T-cell (primary cell): ENCODE data around the gene RIPK3. TPM values are rescaled to one million over a fixed set of nuclear protein-coding genes. Genes with fewer than 3 reads are reported as not detected.

Experiments used
- ATAC-seq, 4 experiments: fragments of 200-7000 bp in 3 of 4; fragments of 150-1000 bp in 1 of 4; cut with Tn5 transposase; replicated peaks in 1 of 4; 1 replicate in 3 of 4; 2 replicates in 1 of 4; pipeline ENCODE4 v1.10.0; 2021; ENCODE audit warnings: moderate library complexity in 3 of 4, mild to moderate bottlenecking in 2 of 4, moderate number of reproducible peaks in 1 of 4
- CTCF ChIA-PET, 2 donors: fragments of 300-600 bp; sonication (Branson Sonifier 250); formaldehyde crosslinking; loops; one replicate each; lab custom pipeline; 2022; ENCODE audit warnings: antibody characterized with exemption in 2 of 2; lab: Charles Lee
- POLR2A ChIA-PET, 2 donors: fragments of 300-600 bp; sonication (Branson Sonifier 250); formaldehyde crosslinking; loops; one replicate each; lab custom pipeline; 2022; ENCODE audit warnings: antibody characterized with exemption in 2 of 2; lab: Charles Lee
- DNase-seq, 35 experiments: peaks; one replicate each; pipeline versions ENCODE4 v3.0.0 to v3.0.0-alpha.2; 2013 to 2023
- H3K27ac ChIP-seq: one replicate; pipeline ENCODE4 v1.5.1; 2013; ENCODE audit warnings: low read length
- H3K27me3 ChIP-seq, 2 experiments: replicated peaks in 1 of 2; 1 replicate in 1 of 2; 2 replicates in 1 of 2; pipeline versions ENCODE4 v1.6.1 to v1.7.0; 2013; ENCODE audit warnings: low read length in 1 of 2, mixed read lengths in 1 of 2; ENCODE audit not compliant: control insufficient read depth in 2 of 2, insufficient read depth in 2 of 2; ENCODE audit errors: extremely low read depth in 1 of 2
- H3K36me3 ChIP-seq, 2 donors: 1 replicate in 1 of 2; 2 replicates in 1 of 2; pipeline versions ENCODE4 v1.6.1 to v1.7.0; 2013; ENCODE audit warnings: low read length in 1 of 2; ENCODE audit not compliant: control insufficient read depth in 2 of 2, insufficient read depth in 1 of 2; ENCODE audit errors: extremely low read depth in 1 of 2
- H3K4me1 ChIP-seq, 2 experiments: 1 replicate in 1 of 2; 2 replicates in 1 of 2; pipeline versions ENCODE4 v1.6.1 to v1.7.0; 2013; ENCODE audit warnings: low read length in 2 of 2, mixed read lengths in 1 of 2; ENCODE audit not compliant: insufficient read depth in 2 of 2, control insufficient read depth in 1 of 2; ENCODE audit errors: extremely low read depth in 1 of 2
- H3K4me3 ChIP-seq, 2 donors: 1 replicate in 1 of 2; 2 replicates in 1 of 2; pipeline versions ENCODE4 v1.5.1 to v1.7.0; 2013; ENCODE audit warnings: mild to moderate bottlenecking in 2 of 2, low read length in 1 of 2, moderate library complexity in 1 of 2; ENCODE audit not compliant: control insufficient read depth in 1 of 2; ENCODE audit errors: extremely low read depth in 1 of 2
- H3K9me3 ChIP-seq: 2 replicates; pipeline ENCODE4 v1.7.0; 2013
- H3K27ac Mint-ChIP-seq, 2 donors: one replicate each; pipeline ENCODE4 v1.8.0; 2020 to 2021; ENCODE audit warnings: mild to moderate bottlenecking in 2 of 2, mixed read lengths in 2 of 2
- H3K27me3 Mint-ChIP-seq, 2 donors: one replicate each; pipeline ENCODE4 v1.8.0; 2021 to 2022; ENCODE audit warnings: mixed read lengths in 2 of 2
- H3K36me3 Mint-ChIP-seq: one replicate; pipeline ENCODE4 v1.8.0; 2021; ENCODE audit warnings: mixed read lengths
- H3K4me1 Mint-ChIP-seq, 3 donors: one replicate each; pipeline ENCODE4 v1.8.0; 2020 to 2022; ENCODE audit warnings: mixed read lengths in 3 of 3, mild to moderate bottlenecking in 1 of 3
- H3K4me3 Mint-ChIP-seq, 3 donors: one replicate each; pipeline ENCODE4 v1.8.0; 2020 to 2022; ENCODE audit warnings: mild to moderate bottlenecking in 3 of 3, mixed read lengths in 3 of 3, moderate library complexity in 3 of 3
- H3K9me3 Mint-ChIP-seq, 3 donors: one replicate each; pipeline ENCODE4 v1.8.0; 2020 to 2022; ENCODE audit warnings: mixed read lengths in 3 of 3
- WGBS: methylation state at CpG from one replicate; pipeline ENCODE4 v1.1.5; 2013; ENCODE audit warnings: missing lambda C conversion rate; ENCODE audit not compliant: insufficient coverage; 5-methylcytosine and 5-hydroxymethylcytosine counted together
- total RNA-seq, 35 experiments: library from RNA in 6 of 35; stranded (reverse) in 6 of 35; fragments of 120-200 nt in 1 of 35; gene quantifications; one replicate each; pipeline versions ENCODE4 v1.2.1 to v1.2.4 and lab custom pipeline; 2013 to 2026

Gene RIPK3
- total RNA-seq, 5 donors from 2014 or later (not counting 1 experiment from before 2014, with no cell fraction given) = 26.2 to 68.3 (median 59.2) TPM

DNA sequence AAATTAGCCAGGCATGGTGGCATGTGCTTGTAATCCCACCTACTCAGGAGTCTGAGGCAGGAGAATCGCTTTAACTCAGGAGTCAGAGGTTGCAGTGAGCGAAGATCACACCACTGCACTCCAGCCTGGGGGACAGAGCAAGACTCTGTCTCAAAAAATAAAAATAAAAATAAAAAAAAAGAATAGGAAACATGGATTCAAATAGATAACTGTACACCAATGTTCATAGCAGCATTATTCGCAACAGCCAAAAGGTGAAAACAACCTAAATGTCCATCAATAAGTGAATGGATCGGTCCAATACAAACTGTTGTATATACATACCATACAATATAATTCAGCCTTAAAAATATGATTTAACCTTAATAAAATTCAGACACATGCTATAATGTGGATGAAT lies 3.1 kb upstream of the RIPK3 start:
- WGBS = no CpG with 5 or more reads among the region's 4 CpGs
- Histone ChIP-seq H3K27me3 (peaks cover 0 to 24% of the 10 kb centered on the region in 2 experiments), H3K4me3 (no peak overlapping the region), H3K27ac (no peak overlapping the region), H3K9me3 (no peaks in the 10 kb centered on the region), H3K4me1 (peaks cover 6 to 18% of the 10 kb centered on the region in 2 experiments), H3K36me3 (peaks cover 0 to 6% of the 10 kb centered on the region in 2 donors)
- no peaks in the 10 kb centered on the region for H3K9me3 Mint-ChIP-seq
- DNase-seq = no peak
- H3K4me3 Mint-ChIP-seq = no peak overlapping the region
- no peak overlapping the region for H3K27ac Mint-ChIP-seq
- ChIA-PET CTCF (no interaction called here), POLR2A (no interaction called here)
- no peak for ATAC-seq
- H3K36me3 Mint-ChIP-seq = peaks cover 7% of the 10 kb centered on the region
- peaks cover 19 to 24% (median 21%) of the 10 kb centered on the region in 3 donors for H3K4me1 Mint-ChIP-seq
- peaks cover 20 to 27% of the 10 kb centered on the region in 2 donors for H3K27me3 Mint-ChIP-seq

- no peak overlapping the region for H3K27ac ChIP-seq
- DNase-seq = no peak
- Mint-ChIP-seq H3K4me1 (peaks cover 21 to 36% (median 24%) of the 10 kb centered on the region in 3 donors), H3K9me3 (no peaks in the 10 kb centered on the region), H3K27me3 (peaks cover 16 to 17% of the 10 kb centered on the region in 2 donors), H3K27ac (no peak overlapping the region), H3K4me3 (peak overlapping the region in 1 of 3 donors; percentile 84), H3K36me3 (peaks cover 28% of the 10 kb centered on the region)
- peaks cover 0 to 20% of the 10 kb centered on the region in 2 experiments for H3K27me3 ChIP-seq
- no peak for ATAC-seq
- no CpG with 5 or more reads among the region's 1 CpG for WGBS
- H3K36me3 ChIP-seq = peaks cover 16 to 26% of the 10 kb centered on the region in 2 donors
- H3K9me3 ChIP-seq = no peaks in the 10 kb centered on the region
- H3K4me3 ChIP-seq = no peak overlapping the region
- ChIA-PET POLR2A (interaction anchor here in 1 of 2 donors (0.6 kb wide), 1 partner anchor 112 kb away, joined by 8 read pairs; no protein-coding TSS in a partner anchor), CTCF (interaction anchor here (0.5 to 1.6 kb wide), 6 partner anchors 33 to 862 kb away, joined by 3 to 11 read pairs (median 4); partner anchors contain the start of genes CIDEB (in 1 of the 2) and TINF2 (in 1 of the 2))
- peaks cover 6 to 18% of the 10 kb centered on the region in 2 experiments for H3K4me1 ChIP-seq
Observed at GRCh38 chr14:24340606-24341005, 815 bp upstream of the RIPK3 start.

GRCh38 chr14:24338843-24339242 lies 948 bp downstream of the RIPK3 start:
- DNase-seq (no peak), ATAC-seq (no peak)
- peaks cover 3 to 24% of the 10 kb centered on the region in 2 experiments for H3K27me3 ChIP-seq
- no peak overlapping the region for H3K27ac Mint-ChIP-seq
- H3K4me1 Mint-ChIP-seq = peaks cover 29 to 49% (median 35%) of the 10 kb centered on the region in 3 donors
- H3K36me3 Mint-ChIP-seq = peaks cover 31% of the 10 kb centered on the region
- H3K4me3 Mint-ChIP-seq = peak overlapping the region; percentile 84 to 96 (median 93)
- H3K4me1 ChIP-seq = peaks cover 10 to 34% of the 10 kb centered on the region in 2 experiments
- H3K9me3 Mint-ChIP-seq = no peaks in the 10 kb centered on the region
- ChIA-PET POLR2A (no interaction called here), CTCF (interaction anchor here in 1 of 2 donors (1.5 kb wide), 1 partner anchor 93 kb away, joined by 3 read pairs; no protein-coding TSS in a partner anchor)
- H3K36me3 ChIP-seq = peaks cover 16 to 26% of the 10 kb centered on the region in 2 donors
- H3K27me3 Mint-ChIP-seq = peaks cover 15 to 17% of the 10 kb centered on the region in 2 donors
- H3K4me3 ChIP-seq = peak overlapping the region; percentile 68 to 77
- no peak overlapping the region for H3K27ac ChIP-seq
- H3K9me3 ChIP-seq = no peaks in the 10 kb centered on the region
- 94% methylated on average over 14 of the region's 14 CpGs for WGBS

DNA sequence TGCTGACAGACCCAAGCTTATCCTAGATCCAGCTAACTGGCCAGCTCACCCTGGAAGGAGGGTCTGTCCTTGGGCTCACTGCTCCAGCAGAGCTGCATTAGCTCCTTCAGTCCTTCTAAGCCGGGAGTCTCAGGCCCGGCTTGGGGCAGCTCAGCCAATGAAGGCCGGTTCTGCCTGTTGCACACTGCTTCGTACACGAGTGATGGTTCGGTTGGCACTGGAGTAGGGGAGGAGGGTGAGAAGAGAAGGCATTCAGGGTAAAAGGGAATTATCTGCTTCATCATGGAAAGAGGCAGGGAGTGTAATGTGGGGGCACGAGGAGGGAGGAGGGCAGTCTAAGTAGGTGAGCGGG lies 2.0 kb downstream of the RIPK3 start:
- Mint-ChIP-seq H3K4me3 (peak overlapping the region; percentile 67 to 96 (median 84)), H3K36me3 (peaks cover 31% of the 10 kb centered on the region), H3K27me3 (peaks cover 10 to 24% of the 10 kb centered on the region in 2 donors), H3K4me1 (peaks cover 37 to 59% (median 41%) of the 10 kb centered on the region in 3 donors), H3K9me3 (no peaks in the 10 kb centered on the region), H3K27ac (peak overlapping the region in 1 of 2 donors; percentile 4)
- no peak for ATAC-seq
- Histone ChIP-seq H3K4me3 (no peak overlapping the region), H3K27ac (no peak overlapping the region), H3K9me3 (no peaks in the 10 kb centered on the region), H3K36me3 (peaks cover 16 to 26% of the 10 kb centered on the region in 2 donors), H3K27me3 (peaks cover 7 to 33% of the 10 kb centered on the region in 2 experiments), H3K4me1 (peaks cover 14 to 45% of the 10 kb centered on the region in 2 experiments)
- POLR2A ChIA-PET = interaction anchor here in 1 of 2 donors (0.6 kb wide), 1 partner anchor 10 kb away, joined by 3 read pairs; no protein-coding TSS in a partner anchor
- CTCF ChIA-PET = interaction anchor here in 1 of 2 donors (0.6 to 1.5 kb wide), 2 partner anchors 11 to 94 kb away, joined by 3 to 4 read pairs; no protein-coding TSS in a partner anchor
- WGBS = 97% methylated on average over 6 of the region's 8 CpGs
- DNase-seq = no peak

DNA sequence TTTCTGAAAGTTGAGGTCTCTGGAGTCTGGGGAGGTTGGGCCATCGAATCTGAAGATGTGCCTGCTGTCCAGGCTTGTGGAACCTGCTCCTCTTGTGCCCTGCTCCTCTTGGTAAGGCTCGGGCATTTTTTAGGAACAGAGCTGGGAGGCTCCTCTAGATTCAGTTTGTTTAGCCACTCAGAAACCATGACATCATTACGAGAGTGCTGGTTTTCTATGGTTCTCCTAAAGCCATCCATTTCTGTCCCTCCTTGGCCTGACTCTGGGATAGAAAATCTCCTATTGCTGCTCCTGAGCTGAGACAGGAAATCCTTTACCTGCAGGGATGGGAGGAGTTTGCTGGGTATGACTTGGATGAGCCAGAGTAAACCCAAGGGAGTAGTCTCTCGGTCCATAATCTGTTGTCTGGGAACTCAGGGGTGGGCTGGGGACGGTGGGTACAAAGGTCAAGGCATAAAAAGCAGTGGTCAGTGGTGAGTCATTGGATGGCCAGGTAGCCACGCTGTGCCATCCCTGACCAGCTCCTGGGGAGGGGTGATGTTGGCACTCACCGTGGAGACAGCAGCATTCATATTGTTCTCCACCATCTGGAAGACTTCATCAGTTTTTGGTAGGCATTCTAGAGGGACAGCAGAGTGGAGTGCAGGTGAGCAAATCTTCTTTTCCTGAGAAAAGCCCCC lies 2.5 kb downstream of the RIPK3 start:
- ChIA-PET POLR2A (interaction anchor here in 1 of 2 donors (0.6 kb wide), 1 partner anchor 11 kb away, joined by 3 read pairs; no protein-coding TSS in a partner anchor), CTCF (interaction anchor here (0.6 kb wide), 3 partner anchors 10 to 87 kb away, joined by 3 to 4 read pairs (median 3); no protein-coding TSS in a partner anchor)
- Mint-ChIP-seq H3K36me3 (peaks cover 31% of the 10 kb centered on the region), H3K27me3 (peaks cover 9 to 25% of the 10 kb centered on the region in 2 donors), H3K4me3 (peak overlapping the region; percentile 67 to 96 (median 84)), H3K4me1 (peaks cover 42 to 63% (median 47%) of the 10 kb centered on the region in 3 donors), H3K27ac (no peak overlapping the region), H3K9me3 (no peaks in the 10 kb centered on the region)
- no peaks in the 10 kb centered on the region for H3K9me3 ChIP-seq
- H3K27me3 ChIP-seq = peaks cover 8 to 38% of the 10 kb centered on the region in 2 experiments
- no peak overlapping the region for H3K4me3 ChIP-seq
- ATAC-seq (no peak), DNase-seq (no peak)
- H3K27ac ChIP-seq = no peak overlapping the region
- peaks cover 19 to 50% of the 10 kb centered on the region in 2 experiments for H3K4me1 ChIP-seq
- peaks cover 16 to 26% of the 10 kb centered on the region in 2 donors for H3K36me3 ChIP-seq
- WGBS = 100% methylated on average over 4 of the region's 7 CpGs

GRCh38 chr14:24335461-24336171 lies 4.2 kb downstream of the RIPK3 start:
- H3K27me3 Mint-ChIP-seq = peaks cover 13 to 26% of the 10 kb centered on the region in 2 donors
- POLR2A ChIA-PET = no interaction called here
- no peak for DNase-seq
- ATAC-seq = no peak
- Histone ChIP-seq H3K9me3 (no peaks in the 10 kb centered on the region), H3K4me1 (peaks cover 23 to 66% of the 10 kb centered on the region in 2 experiments), H3K27me3 (peaks cover 8 to 45% of the 10 kb centered on the region in 2 experiments), H3K4me3 (no peak overlapping the region), H3K27ac (no peak overlapping the region), H3K36me3 (peaks cover 16 to 26% of the 10 kb centered on the region in 2 donors)
- WGBS = 89% methylated on average over 6 of the region's 12 CpGs
- CTCF ChIA-PET = interaction anchor here (0.6 to 1.2 kb wide), 3 partner anchors 83 to 97 kb away, joined by 5 to 7 read pairs (median 7); no protein-coding TSS in a partner anchor
- peaks cover 55 to 78% (median 55%) of the 10 kb centered on the region in 3 donors for H3K4me1 Mint-ChIP-seq
- H3K27ac Mint-ChIP-seq = no peak overlapping the region
- peaks cover 31% of the 10 kb centered on the region for H3K36me3 Mint-ChIP-seq
- peak overlapping the region in 2 of 3 donors; percentile 41 to 84 for H3K4me3 Mint-ChIP-seq
- H3K9me3 Mint-ChIP-seq = no peaks in the 10 kb centered on the region
